SU-DHL-6 (cell line): ENCODE measurements around the gene DNAH17.

Source experiments
- H2AFZ ChIP-seq: fragments of 200-600 bp; sonication (generic); 2 replicates; pipeline ENCODE4 v1.6.1; 2014; ENCODE audit warnings: low read depth, mild to moderate bottlenecking, moderate library complexity, mixed read lengths, antibody characterized with exemption, low read length; ENCODE audit not compliant: severe bottlenecking
- H3F3A ChIP-seq: fragments of 200-600 bp; shearing (Covaris generic); 2 replicates; pipeline ENCODE4 v1.6.0; 2016; ENCODE audit warnings: antibody characterized with exemption, mild to moderate bottlenecking; ENCODE audit not compliant: insufficient read depth
- H3K27ac ChIP-seq: fragments of 200-600 bp; sonication (generic); 2 replicates; pipeline ENCODE4 v1.5.1; 2016; ENCODE audit warnings: low read depth, mild to moderate bottlenecking, low read length, moderate library complexity, mixed read lengths
- H3K27me3 ChIP-seq: fragments of 200-600 bp; sonication (generic), shearing (Covaris generic); 2 replicates; pipeline ENCODE4 v1.6.0; 2014; ENCODE audit warnings: mild to moderate bottlenecking, low read length
- H3K36me3 ChIP-seq: fragments of 200-600 bp; sonication (generic); 2 replicates; pipeline ENCODE4 v1.6.1; 2014; ENCODE audit warnings: mild to moderate bottlenecking, low read length, mixed read lengths
- H3K4me2 ChIP-seq: fragments of 300-600, 200-600 bp; shearing (Covaris generic), sonication (generic); 2 replicates; pipeline ENCODE4 v1.6.0; 2014; ENCODE audit warnings: low read length, low read depth, mild to moderate bottlenecking; ENCODE audit not compliant: poor library complexity, severe bottlenecking
- H3K4me3 ChIP-seq: fragments of 200-600 bp; sonication (generic); 2 replicates; pipeline ENCODE4 v1.5.1; 2014; ENCODE audit warnings: antibody characterized with exemption, low read length, mild to moderate bottlenecking, mixed read lengths; ENCODE audit not compliant: insufficient read depth, poor library complexity, severe bottlenecking
- H3K79me2 ChIP-seq: fragments of 200-600 bp; sonication (generic); 2 replicates; pipeline ENCODE4 v1.6.1; 2014; ENCODE audit warnings: mild to moderate bottlenecking, low read length, moderate library complexity; ENCODE audit not compliant: insufficient read depth
- H3K9ac ChIP-seq: fragments of 200-600 bp; sonication (generic); 2 replicates; pipeline ENCODE4 v1.7.0; 2014; ENCODE audit warnings: mild to moderate bottlenecking, low read length
- H3K9me2 ChIP-seq: fragments of 200-600 bp; sonication (generic); replicated peaks from 2 replicates; pipeline ENCODE4 v1.6.1; 2014; ENCODE audit warnings: low read length; ENCODE audit not compliant: insufficient read depth
- H3K9me3 ChIP-seq: fragments of 200-600 bp; sonication (generic); 2 replicates; pipeline ENCODE4 v1.6.1; 2014; ENCODE audit warnings: low read length, mixed read lengths; ENCODE audit not compliant: insufficient read depth
- H4K20me1 ChIP-seq: fragments of 200-600 bp; sonication (generic); 2 replicates; pipeline ENCODE4 v1.6.1; 2014; ENCODE audit warnings: low read depth, mild to moderate bottlenecking, antibody characterized with exemption, low read length, moderate library complexity, mixed read lengths
- CTCF ChIP-seq: fragments of 200-600 bp; sonication (generic); IDR thresholded peaks from one replicate; pipeline ENCODE4 v1.5.1; 2017; ENCODE audit warnings: antibody characterized with exemption, mild to moderate bottlenecking, low read length, moderate library complexity; ENCODE audit not compliant: insufficient read depth, poor library complexity, severe bottlenecking
- EZH2phosphoT487 ChIP-seq: fragments of 200-600 bp; sonication (generic), shearing (Covaris generic); conservative IDR thresholded peaks from 2 replicates; pipeline ENCODE4 v1.6.1; 2018; ENCODE audit warnings: mild to moderate bottlenecking, antibody characterized with exemption, low read length, moderate library complexity, mixed read lengths

Gene DNAH17

GRCh38 chr17:78563189-78564145, 13.7 kb downstream of the DNAH17 start:
- H3K9ac ChIP-seq = no peak overlapping the region
- H3F3A ChIP-seq = no peaks in the 10 kb centered on the region
- no peaks in the 10 kb centered on the region for H3K9me3 ChIP-seq
- H3K36me3 ChIP-seq = no peaks in the 10 kb centered on the region
- no peaks in the 10 kb centered on the region for H3K27me3 ChIP-seq
- H3K4me2 ChIP-seq = no peak overlapping the region
- no peaks in the 10 kb centered on the region for H3K9me2 ChIP-seq
- H4K20me1 ChIP-seq = no peaks in the 10 kb centered on the region
- no peak overlapping the region for H3K27ac ChIP-seq
- no peaks in the 10 kb centered on the region for H3K79me2 ChIP-seq
- no peak overlapping the region for H2AFZ ChIP-seq
- TF ChIP-seq EZH2phosphoT487 (no peak), CTCF (no peak)
- no peak overlapping the region for H3K4me3 ChIP-seq

- H3F3A ChIP-seq = no peaks in the 10 kb centered on the region
- no peak overlapping the region for H3K4me3 ChIP-seq
- no peak overlapping the region for H3K9ac ChIP-seq
- no peak overlapping the region for H2AFZ ChIP-seq
- H3K9me2 ChIP-seq = no peaks in the 10 kb centered on the region
- H3K79me2 ChIP-seq = no peaks in the 10 kb centered on the region
- TF ChIP-seq CTCF (no peak), EZH2phosphoT487 (no peak)
- no peaks in the 10 kb centered on the region for H3K36me3 ChIP-seq
- H4K20me1 ChIP-seq = no peaks in the 10 kb centered on the region
- H3K27ac ChIP-seq = no peak overlapping the region
- H3K9me3 ChIP-seq = no peaks in the 10 kb centered on the region
- no peak overlapping the region for H3K4me2 ChIP-seq
- no peaks in the 10 kb centered on the region for H3K27me3 ChIP-seq
These were observed 14.5 kb downstream of the DNAH17 start for GRCh38 chr17:78562734-78563133.

- H3K36me3 ChIP-seq = no peaks in the 10 kb centered on the region
- no peak overlapping the region for H3K4me3 ChIP-seq
- H3K9me2 ChIP-seq = no peaks in the 10 kb centered on the region
- H2AFZ ChIP-seq = no peak overlapping the region
- no peaks in the 10 kb centered on the region for H3K79me2 ChIP-seq
- TF ChIP-seq CTCF (no peak), EZH2phosphoT487 (no peak)
- no peaks in the 10 kb centered on the region for H3K9me3 ChIP-seq
- no peaks in the 10 kb centered on the region for H3K27me3 ChIP-seq
- H4K20me1 ChIP-seq = no peaks in the 10 kb centered on the region
- no peak overlapping the region for H3K4me2 ChIP-seq
- no peak overlapping the region for H3K27ac ChIP-seq
- no peaks in the 10 kb centered on the region for H3F3A ChIP-seq
- H3K9ac ChIP-seq = no peak overlapping the region
These were observed 16.0 kb downstream of the DNAH17 start for GRCh38 chr17:78561166-78561565.
